IMR-90 (cell line): Measurements from ENCODE around the gene KCP.

Experiments used
- ELK1 ChIP-seq: fragments of 150-350 bp; IDR thresholded peaks from 2 replicates; pipeline ENCODE4 v1.6.1; 2016; ENCODE audit warnings: low read depth, mild to moderate bottlenecking, low read length, moderate library complexity, borderline replicate concordance
- MAZ ChIP-seq: IDR thresholded peaks from 2 replicates; pipeline ENCODE4 v1.6.1; 2012; ENCODE audit warnings: low read depth, mild to moderate bottlenecking, low read length, improper control_type of control experiment, moderate library complexity, borderline replicate concordance
- NFE2L2 ChIP-seq: fragments of 150-350 bp; IDR thresholded peaks from 2 replicates; pipeline ENCODE4 v1.6.1; 2016; ENCODE audit warnings: low read depth, mild to moderate bottlenecking, low read length
- POLR2A ChIP-seq: IDR thresholded peaks from 2 replicates; pipeline ENCODE4 v1.6.1; 2012; ENCODE audit warnings: mild to moderate bottlenecking, low read depth, low read length
- RAD21 ChIP-seq: IDR thresholded peaks from 2 replicates; pipeline ENCODE4 v1.6.1; 2012; ENCODE audit warnings: low read length, improper control_type of control experiment
- TF ChIP-seq, protein P1 (sequence below): conservative IDR thresholded peaks from 2 replicates; pipeline ENCODE4 v1.5.1; 2012; ENCODE audit warnings: mild to moderate bottlenecking, low read depth, low read length, improper control_type of control experiment

GRCh38 chr7:128931965-128932861 lies 21.7 kb upstream of the KCP start:
- no peak for TF ChIP-seq POLR2A
- TF ChIP-seq RAD21, result no peak
- no peak for TF ChIP-seq NFE2L2
- TF ChIP-seq, protein P1, sequence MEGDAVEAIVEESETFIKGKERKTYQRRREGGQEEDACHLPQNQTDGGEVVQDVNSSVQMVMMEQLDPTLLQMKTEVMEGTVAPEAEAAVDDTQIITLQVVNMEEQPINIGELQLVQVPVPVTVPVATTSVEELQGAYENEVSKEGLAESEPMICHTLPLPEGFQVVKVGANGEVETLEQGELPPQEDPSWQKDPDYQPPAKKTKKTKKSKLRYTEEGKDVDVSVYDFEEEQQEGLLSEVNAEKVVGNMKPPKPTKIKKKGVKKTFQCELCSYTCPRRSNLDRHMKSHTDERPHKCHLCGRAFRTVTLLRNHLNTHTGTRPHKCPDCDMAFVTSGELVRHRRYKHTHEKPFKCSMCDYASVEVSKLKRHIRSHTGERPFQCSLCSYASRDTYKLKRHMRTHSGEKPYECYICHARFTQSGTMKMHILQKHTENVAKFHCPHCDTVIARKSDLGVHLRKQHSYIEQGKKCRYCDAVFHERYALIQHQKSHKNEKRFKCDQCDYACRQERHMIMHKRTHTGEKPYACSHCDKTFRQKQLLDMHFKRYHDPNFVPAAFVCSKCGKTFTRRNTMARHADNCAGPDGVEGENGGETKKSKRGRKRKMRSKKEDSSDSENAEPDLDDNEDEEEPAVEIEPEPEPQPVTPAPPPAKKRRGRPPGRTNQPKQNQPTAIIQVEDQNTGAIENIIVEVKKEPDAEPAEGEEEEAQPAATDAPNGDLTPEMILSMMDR, result no peak
- no peak for TF ChIP-seq ELK1
- TF ChIP-seq MAZ, result no peak
